Measurements from ENCODE around the gene TOP1.

TOP1 gene

DNA sequence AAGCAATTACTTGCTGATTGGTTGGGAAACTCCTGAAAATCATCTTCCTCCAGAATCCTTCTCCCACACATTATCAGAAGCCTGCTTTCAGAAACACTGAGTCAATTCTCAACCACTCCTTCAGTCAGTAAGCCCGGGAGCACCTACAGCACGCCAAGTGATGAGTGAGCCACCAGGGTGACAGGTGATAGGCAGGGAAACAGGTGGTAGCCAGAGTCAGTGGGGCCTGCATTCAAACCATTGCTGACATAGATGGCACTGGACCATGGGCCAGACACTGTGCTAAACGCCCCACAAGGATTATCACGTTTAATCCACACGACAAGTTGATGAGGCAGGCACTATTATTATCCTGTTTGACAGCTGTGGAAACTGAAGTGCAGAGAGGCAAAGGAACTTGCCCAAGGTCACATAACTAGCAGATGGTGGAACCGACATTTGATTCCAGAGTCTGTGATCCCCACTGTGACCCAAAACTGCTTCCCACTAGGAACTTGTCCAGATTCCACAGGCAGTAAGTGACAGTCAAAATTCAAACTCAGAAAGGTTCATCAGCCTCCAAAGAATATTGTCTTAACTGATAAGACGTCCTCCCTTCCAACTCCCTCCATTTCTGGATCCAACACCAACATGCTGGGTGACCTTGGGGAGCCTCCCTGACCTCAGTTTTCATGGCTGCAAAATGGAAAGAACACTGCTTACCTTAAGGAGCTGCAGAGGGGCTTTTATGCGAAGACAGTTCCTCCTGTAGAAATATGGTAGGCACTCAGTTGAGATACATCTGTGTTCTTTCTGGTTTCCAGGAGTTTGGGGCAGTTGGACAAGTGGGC, 23.9 kb upstream of the TOP1 start:
- peak; percentile 29 for DNase-seq (ENCODE audit: low read depth)

DNA sequence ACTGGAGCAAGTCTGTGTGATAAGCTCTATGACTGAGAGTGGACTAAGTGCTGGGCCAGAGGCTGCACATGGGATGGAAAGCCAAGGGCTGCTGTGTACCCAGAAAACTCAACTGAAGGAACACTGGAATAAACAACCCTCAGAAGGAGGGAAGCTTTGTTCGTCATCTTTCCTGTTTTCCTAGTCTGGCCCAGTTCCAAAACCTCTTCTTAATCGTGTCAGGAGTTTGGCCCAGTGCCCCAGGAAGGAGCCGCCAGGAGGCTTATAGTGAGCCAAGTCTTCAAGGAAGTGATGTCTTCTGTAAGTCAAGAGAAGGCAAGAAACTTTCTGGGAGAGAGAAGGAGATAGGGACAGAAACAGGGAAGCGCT, 23.3 kb upstream of the TOP1 start:
- DNase-seq (ENCODE audit: low read depth): no peak

DNA sequence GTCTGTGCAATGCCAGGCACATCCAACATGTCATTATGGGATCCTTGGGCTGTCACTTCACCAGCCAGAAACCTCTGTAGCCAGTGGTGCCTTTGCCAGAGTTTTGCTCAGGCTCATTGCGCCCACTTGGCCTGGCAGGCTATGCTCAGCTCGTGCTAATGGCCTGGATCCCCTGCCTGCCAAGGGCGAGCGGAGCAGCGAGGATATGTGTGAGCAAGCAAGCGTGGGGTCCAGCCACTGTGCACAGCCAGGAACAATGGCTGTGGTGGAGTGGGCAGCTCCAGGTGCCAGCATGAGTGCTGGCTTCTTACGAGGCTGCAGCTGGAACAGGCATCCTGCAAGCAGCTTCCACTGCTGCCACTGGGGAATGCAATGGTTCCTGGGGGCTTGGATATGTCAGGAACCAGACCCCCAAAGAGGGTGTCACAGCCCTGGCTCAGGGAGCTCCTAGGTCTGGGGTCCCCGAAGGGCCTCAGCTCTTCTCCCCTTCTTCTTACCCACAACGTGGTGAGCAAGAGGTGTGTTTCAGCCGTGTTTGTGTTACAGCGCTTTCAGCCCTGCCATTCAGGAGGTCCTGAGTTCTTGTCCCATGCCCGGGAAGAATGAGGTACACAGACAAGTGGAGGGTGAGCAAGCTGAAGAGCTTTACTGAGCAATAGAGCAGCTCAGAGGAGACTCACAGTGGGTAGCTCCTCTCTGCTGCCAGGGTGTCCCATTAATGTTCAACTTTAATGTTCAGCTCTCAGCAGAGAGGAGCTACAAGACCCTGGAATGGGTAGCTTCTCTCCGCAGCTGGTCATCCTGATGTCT, 22.3 kb upstream of the TOP1 start:
- DNase-seq (ENCODE audit: low read depth): no peak

DNA sequence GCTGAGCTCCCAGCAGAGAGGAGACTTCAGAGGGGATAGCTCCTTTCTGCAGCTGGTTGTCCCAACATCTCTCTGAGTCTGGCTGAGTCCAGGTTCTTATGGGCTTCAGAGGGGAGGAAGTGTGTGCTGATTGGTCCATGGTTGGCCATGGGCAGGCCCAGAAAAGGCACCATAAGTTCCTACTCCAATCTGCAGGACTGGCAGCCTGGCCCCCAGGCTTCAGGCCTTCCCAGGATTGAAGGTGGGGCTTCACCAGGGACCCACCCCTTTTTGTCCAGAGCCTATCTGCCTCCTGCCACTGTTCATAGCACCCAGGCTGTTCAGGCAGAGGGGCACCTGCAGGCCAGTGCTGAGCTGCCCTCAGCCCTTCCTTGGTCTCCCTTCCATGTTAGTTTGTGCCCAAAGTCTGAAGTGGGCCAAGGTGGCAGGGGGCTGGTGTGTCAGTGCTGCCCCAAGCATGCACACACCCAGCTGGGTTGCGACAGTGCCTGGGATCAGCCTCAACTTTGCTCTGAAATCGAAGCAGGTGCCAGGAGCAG, 21.6 kb upstream of the TOP1 start:
- no peak for DNase-seq (ENCODE audit: low read depth)

DNA sequence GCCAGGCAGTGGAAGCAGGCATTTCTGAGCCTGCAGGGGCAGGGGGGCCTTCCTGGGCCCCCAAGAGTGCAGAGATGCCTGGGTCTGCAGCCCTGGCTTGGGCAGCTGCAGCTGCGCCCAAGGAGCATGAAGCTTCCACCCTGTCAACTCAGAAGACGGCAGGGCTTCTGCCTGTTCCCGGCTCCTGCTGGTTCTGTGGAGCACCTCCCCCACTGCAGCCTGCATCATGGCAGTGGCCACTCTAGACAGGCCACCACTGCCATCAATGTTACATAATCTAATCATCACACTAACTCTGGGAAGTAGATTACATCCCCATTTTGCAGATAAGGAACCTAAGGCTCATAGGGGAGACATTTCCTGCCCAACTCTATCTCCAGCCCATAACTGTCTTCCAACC, 21.1 kb upstream of the TOP1 start:
- no peak for DNase-seq (ENCODE audit: low read depth)

DNA sequence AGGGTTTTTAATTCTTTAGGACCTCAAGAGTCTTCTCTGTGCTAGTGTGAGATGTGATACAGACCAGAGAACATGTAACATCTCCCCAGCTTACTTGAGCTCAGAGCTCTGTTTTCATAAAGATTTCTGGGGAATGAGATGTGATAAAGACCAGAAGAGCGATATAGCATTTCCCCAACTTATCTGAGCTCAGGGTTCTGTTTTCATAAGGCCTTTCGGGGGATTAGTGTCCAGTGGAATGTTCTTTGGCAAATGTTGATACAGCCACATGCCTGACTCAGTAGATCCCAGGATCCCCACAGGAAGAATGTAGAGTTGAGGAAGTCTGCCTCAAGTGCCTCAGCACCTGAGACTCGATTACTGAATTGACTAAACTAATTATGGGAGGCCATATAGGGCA, 18.7 kb upstream of the TOP1 start:
- no peak for DNase-seq (ENCODE audit: low read depth)

DNA sequence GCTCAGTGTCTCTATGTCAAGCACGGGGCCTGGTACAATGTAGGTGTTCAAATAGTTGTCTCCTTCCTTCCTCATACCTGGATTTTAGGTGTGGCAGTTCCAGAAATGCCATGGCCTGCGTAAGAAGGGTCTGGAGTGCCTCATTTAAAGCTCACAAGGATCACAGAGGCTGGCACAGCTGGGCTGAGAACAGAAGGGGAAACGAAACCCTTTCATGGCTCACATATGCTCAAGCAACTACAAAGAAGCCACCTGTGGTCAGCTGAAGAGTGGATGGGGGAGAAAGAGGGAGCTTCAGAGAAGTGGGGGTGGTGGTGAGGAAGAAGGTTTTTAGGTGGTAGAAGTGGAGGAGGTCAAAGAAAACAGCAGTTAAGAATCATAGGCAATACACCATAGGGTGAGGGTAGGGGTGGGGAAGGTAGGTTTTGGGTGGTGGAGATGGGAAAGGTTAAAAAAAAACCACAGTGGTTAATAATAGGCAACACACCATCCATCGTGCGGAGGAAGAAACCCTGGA, 17.0 kb upstream of the TOP1 start:
- no peak for DNase-seq (ENCODE audit: low read depth)

DNA sequence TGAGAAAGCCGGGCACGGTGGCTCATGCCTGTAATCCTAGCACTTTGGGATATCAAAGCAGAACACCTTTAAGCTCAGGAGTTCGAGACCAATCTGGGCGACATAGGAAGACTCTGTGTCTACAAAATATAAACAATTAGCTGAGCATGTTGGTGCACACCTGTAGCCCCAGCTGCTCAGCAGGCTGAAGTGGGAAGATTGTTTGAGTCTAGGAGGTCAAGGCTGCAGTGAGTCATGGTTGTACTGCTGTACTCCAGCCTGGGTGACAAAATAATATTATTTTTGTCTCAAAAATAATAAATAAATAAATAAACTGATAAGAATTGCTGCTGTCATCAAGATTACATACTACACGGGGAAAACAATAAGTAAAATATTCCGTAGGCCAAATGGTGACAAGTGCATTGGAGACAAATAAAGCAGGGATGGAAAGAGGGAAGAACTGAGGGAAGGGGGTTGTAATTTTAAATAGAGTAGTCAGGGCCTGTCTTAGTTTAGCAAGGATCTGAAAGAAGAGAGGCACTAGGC, 14.0 kb upstream of the TOP1 start:
- no peak for DNase-seq (ENCODE audit: low read depth)

DNA sequence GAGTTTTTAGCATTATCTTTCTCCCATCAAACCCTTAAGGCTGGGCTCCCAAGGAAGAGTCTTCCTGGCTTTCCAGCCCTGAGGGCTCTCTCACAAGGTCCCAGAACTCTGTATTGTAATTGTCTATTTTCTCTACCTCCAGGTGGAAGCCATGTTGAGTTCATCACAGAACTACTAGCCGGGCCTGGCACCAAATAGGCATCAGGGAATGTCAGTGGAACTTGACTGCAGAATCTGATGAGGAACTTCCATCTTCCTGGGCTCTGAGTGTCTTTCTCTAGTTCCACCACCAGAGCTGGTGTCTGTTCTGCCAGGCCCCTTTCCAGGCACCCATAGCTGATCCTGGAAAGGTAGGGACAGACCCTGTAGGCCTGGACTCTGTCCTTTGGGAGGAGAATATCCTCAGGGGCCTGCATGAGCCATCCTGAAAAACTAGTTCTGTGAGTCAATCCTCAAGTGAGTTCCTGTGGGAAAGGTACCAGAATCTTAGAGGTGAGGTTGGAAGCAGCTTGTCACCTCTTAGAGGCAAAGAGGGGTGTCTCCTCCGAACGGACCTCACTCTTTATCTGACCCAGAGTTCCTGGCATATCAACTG, 11.1 kb upstream of the TOP1 start:
- no peak for DNase-seq (ENCODE audit: low read depth)

DNA sequence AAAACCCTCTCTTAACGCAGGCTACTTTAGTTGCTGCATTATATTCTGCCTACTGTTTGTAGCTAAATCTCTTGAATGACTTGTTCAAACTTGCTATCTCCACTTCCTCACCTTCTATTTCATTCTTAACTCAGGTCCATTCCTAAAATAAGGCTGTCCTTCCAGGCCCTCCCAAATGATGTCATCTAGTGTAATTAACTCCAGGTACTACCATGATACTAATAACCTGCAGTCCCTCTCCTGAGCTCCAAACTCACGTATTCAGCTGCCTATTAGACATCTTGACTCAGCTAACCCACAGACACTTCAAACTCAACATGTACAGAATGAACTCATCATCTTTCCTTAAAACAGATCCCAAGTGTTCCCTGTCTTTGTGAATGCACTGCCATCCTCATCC, 10.5 kb upstream of the TOP1 start:
- DNase-seq (ENCODE audit: low read depth): no peak

DNA sequence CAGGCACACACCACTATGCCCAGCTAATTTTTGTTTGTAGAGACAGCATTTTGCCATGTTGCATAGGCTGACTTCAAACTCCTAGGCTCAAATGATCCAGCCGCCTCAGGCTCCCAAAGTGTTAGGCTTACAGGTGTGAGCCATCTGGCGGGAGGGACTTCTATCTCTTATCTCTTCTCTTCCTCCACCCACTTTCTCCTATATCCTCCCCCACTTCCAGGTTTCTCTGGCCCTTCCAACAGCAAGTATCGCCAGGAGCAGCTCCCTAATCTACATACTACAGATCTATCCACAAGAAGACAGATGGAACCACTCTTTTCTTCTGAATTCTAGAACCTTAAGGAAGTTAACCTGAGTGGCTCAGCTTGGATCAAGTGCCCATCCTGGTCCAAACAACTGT, 5.1 kb upstream of the TOP1 start:
- DNase-seq (ENCODE audit: low read depth): no peak

DNA sequence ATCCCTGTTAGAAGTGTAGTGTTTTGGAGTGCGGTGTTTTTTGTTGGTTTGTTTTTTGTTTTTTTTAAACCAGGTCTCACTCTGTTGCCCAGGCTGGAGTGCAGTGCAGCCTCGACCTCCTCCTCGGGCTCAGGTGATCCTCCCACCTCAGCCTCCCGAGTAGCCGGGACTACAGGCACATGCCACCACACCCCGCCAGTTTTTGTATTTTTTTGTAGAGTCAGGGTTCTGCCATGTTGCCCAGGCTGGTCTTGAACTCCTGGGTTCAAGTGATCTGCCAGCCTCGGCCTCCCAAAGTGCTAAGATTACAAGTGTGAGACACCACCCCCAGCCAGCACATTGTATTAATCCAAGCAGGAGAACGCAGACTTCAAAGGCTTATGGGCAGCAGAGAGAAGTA, 1.3 kb upstream of the TOP1 start:
- DNase-seq (ENCODE audit: low read depth): no peak

DNA sequence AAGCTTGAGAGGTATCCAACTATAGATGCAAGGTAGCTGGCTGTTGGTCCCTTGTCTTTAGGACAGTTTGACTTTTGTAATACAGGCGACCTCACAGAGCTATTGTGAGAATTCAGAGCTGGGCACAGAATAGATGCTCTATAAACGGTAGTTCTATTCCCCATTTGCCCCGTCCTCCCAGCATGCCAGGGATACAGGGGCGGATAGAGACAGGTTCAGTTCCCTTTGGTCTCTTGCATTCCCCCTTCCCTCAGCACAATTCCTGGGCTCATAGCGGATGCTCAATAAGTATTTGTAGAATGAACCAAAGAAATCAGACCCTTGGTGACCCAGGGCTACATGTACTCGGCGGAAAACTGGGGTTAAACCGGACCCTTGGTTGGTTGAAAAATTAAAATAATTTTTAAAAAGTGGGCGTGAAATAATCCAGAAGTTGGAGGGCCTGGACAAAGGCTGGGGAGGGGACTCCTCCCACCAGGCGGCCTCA, 707 bp upstream of the TOP1 start:
- DNase-seq (ENCODE audit: low read depth): no peak

DNA sequence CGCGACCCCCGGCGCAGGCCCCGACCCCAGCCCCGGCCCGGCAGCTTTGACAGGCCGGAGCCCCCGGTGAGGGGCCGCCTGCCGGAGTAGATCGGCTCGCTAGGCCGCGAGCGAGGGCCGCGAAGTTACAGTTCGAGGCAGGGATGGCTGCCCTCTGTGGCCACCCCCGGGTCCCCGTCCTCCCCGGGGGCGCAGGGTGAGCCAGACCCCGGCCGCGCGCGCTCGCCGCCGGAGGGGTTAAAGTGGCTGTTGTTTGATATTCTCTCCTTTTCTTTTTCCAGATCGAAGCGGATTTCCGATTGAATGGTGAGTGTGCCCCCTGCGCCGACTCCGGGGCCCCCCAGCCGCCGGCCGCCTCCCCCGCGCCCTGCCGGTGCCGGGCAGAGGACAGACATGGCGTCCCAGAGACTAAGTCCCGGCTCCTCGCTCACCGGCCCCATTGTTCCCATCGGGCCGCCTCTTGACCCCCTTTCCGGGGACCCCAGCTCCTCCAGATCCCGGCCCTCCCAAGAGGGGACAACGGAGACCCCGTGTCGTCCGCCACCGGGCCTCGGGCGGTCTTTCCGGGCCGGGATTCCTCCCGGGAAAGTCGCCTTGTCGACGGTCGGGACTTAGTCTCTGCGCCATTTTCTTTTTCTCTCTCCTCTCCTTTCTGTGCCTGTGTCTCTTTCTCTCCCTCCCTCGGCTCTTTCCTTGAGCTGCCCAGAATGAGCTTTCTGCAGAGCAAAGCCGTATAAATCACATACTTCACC, 704 bp downstream of the TOP1 start:
- peak; percentile 33 for DNase-seq (ENCODE audit: low read depth)

DNA sequence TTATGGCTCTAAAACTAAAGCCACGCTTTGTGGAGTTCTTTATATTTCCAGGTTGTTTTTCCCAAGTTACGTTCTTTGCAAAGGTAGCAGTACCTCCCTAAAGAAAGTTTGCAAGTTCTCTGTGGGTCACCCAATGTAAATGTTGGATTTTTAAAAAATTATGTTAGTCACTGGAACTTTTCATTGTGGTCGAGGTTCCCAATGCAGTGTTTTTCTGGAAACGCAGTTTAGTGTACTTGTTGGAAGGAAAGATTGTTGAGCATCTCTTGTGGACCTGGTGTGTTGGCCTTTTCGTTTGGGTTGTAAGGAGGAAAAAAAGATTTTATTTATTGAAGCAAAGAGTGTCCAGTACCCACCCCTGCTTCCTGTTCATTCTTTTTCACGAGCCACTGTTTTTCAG, 1.4 kb downstream of the TOP1 start:
- DNase-seq (ENCODE audit: low read depth): no peak

DNA sequence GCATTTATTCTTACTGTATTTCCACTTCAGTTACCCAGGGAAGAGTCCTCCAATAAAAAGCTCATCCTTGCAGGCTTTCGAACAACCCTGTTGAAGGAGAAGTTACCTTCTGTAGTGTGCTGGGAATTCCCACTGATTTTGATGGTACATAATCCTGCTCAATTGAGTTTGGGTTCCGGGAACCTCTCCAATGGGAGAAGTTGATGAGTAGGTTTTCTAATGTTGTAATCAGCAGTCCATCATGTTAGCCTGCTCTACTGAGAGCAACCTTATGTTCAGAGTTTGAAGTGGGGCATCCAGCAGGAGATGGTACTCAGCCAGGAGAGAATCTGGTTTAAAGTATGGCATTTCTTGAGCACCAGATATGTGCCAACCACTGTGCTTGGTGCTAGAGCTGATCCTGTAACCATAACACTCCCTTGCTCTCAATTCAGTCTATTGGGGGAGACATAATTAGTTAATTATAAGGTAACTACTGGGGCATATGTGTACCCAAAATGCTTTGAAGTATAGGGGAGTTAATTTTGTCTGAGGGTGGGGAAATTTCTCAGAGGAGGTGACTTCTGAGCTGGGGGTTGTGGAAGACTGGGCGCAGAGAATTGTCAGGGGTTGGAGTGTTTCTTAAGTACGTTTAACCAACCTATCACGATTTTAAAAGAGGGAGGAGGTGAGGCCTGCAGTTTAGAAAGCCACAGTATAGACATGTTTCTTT, 2.1 kb downstream of the TOP1 start:
- DNase-seq (ENCODE audit: low read depth): no peak

DNA sequence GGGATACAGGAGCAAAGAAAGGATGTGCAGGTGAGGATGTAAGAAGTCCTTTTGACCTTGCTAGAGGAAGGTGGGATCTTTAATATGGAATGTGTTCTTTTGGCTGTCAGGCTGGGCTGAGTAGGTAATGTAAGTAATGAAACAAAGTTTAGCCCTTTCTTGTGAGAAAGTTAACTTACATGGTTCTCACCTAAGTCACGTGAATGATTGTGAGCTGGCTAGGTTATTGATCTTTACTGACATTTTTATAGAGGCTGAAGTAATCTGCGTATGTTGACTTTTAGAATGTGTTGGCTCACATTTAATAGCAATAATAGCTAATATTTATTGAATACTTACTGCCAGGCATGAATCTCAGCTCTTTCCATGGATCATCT, 2.6 kb downstream of the TOP1 start:
- no peak for DNase-seq (ENCODE audit: low read depth)

DNA sequence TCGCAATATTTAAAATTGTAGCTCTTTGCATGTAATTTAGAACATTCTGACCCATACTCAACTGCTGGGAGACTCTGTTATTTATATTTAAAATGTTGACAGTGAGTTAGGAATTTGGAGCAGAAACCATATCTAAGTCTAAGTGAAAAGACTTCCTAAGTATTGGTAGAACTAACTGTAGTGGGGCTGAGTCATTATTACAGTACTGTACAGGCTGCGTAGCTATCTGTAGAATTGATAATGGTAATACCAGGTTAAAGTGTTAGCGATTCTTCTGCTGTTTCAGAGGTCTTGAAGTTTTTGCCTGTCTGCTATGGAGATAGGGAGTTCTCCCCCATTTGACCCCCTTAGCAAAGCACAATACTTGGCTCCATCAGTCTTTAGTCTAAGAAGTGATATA, 3.6 kb downstream of the TOP1 start:
- no peak for DNase-seq (ENCODE audit: low read depth)

DNA sequence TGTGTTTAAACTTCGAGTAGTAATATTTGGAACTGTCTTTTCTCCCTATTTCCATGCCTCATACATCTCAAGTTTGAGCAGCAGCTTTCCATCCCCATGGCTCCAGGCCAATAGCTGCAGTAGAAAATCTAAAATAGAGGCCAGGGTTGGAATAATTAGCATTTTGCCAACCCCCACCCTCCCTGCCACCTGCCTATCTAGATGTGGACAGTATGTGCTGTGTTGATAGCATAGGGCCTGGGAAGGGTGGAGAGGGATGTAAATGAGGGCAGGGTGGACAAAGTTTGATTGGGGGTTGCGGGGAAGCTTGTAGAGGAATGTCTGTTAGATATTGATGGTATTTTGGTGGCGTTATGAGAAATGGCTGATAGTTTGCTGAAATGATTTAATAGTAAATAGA, 5.6 kb downstream of the TOP1 start:
- DNase-seq (ENCODE audit: low read depth): no peak

DNA sequence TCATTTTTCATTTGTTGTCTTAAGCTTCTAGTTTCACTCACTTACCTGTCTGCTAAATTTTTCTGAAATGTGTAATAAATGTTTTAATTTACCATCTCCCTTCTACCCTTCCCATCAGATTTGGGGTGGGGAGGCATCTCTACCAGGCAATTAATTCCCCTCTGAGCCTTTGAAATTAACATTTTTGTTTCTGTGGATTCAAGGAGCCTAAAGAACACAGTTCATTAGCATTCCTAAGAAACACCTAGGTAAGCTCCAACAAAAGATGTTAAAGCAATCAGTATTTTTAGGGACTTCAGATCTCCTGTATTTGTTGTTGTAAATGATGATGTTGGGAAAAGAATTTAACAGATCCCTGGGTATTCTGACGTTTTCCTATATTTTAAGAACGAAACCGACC, 6.6 kb downstream of the TOP1 start:
- DNase-seq (ENCODE audit: low read depth): no peak

DNA sequence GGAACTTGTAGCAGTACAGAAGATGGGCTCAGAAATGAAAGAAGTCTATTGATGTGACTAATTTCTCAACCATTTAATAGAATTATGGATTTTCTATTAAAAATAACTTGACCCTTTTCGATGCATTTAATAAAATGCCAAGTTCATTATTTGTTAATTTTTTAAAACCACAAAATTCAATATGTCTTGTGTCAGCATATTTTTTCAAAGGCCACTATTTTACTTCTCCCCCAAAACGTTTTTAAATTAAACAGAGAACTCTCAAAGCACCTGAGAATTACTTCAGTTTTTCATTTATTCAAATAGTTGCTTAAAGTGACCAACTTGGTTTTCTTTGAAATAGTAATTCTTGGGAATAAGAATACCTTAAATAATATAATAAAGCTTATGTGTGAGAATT, 8.6 kb downstream of the TOP1 start:
- DNase-seq (ENCODE audit: low read depth): no peak

Measured in activated T-cell treated with anti-CD3 and anti-CD28 coated beads for 48 hours (primary cell).